ENCODE data around the gene FURIN.

The FURIN gene

GRCh38 chr15:90915216-90915807, 46.9 kb downstream of the FURIN start:
- TF ChIP-seq, protein P1, sequence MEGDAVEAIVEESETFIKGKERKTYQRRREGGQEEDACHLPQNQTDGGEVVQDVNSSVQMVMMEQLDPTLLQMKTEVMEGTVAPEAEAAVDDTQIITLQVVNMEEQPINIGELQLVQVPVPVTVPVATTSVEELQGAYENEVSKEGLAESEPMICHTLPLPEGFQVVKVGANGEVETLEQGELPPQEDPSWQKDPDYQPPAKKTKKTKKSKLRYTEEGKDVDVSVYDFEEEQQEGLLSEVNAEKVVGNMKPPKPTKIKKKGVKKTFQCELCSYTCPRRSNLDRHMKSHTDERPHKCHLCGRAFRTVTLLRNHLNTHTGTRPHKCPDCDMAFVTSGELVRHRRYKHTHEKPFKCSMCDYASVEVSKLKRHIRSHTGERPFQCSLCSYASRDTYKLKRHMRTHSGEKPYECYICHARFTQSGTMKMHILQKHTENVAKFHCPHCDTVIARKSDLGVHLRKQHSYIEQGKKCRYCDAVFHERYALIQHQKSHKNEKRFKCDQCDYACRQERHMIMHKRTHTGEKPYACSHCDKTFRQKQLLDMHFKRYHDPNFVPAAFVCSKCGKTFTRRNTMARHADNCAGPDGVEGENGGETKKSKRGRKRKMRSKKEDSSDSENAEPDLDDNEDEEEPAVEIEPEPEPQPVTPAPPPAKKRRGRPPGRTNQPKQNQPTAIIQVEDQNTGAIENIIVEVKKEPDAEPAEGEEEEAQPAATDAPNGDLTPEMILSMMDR (IDR thresholded peaks at IDR 0.05; ENCODE audit: extremely low read depth, insufficient read depth, missing control alignments), result no peak
- in situ Hi-C loops (cut with MboI; ENCODE audit: low pct_unique_long_range_greater_than_20kb, low sequenced_read_pairs, unreplicated experiment), result no loop called here
- no peak for DNase-seq (ENCODE audit: low spot score)

DNA sequence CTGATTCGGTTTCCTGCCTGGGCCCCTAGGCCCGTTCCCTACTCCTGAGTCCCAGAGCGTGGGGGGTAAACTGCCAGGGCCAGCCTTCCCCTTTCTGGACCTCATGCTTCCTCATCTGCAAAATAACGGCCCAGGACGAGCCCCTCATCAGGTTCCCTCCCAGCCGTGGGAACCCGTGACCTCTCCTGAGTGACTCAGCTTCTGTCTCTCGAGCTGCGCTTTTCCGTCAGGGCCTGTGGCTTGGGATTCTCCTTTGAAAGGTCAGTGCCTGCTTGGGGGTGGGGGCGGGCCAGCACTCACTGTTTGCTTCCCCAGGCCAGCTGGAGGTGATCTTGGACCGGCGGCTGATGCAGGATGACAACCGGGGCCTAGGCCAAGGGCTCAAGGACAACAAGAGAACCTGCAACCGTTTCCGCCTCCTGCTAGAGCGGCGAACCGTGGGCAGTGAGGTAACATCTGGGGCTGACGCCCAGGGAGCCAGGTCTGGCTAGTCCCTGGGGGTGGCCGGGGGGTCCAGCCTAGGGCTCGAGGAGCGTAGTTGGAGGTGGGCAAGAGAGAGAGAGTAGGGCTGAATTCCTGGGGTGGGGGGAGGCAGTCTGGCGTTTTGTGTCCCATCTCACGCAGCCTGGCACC, 47.5 kb downstream of the FURIN start:
- in situ Hi-C loops (cut with MboI; ENCODE audit: low pct_unique_long_range_greater_than_20kb, low sequenced_read_pairs, unreplicated experiment), result no loop called here
- DNase-seq (ENCODE audit: low spot score), result no peak
- TF ChIP-seq, protein P1 (IDR thresholded peaks at IDR 0.05; ENCODE audit: extremely low read depth, insufficient read depth, missing control alignments), result no peak

- in situ Hi-C loops (cut with MboI; ENCODE audit: low pct_unique_long_range_greater_than_20kb, low sequenced_read_pairs, unreplicated experiment), result no loop called here
- no peak for DNase-seq (ENCODE audit: low spot score)
- TF ChIP-seq, protein P1 (IDR thresholded peaks at IDR 0.05; ENCODE audit: extremely low read depth, insufficient read depth, missing control alignments), result no peak
Observed at GRCh38 chr15:90916461-90916860, 48.1 kb downstream of the FURIN start.

DNA sequence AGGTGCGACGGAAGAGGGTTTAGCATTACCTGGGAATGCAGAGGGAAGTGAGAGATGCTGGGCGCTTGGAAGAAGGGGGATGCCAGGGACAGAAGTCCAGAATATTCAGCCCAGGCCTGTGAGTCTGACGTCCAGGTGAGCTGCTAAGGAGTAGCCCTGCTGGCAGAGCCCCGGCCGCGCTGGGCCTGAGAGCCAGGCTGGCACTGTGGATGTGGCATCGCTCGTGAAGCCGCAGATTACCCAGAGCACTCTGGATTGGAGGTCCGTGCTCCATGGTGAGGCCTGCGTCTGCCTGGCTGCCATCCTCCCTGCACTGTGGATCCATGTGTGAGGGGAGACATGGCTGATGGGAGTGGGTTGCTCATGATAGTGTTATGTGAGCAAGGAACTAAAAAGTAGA, 49.2 kb downstream of the FURIN start:
- in situ Hi-C loops (cut with MboI; ENCODE audit: low pct_unique_long_range_greater_than_20kb, low sequenced_read_pairs, unreplicated experiment), result no loop called here
- DNase-seq (ENCODE audit: low spot score), result no peak
- TF ChIP-seq, protein P1 (IDR thresholded peaks at IDR 0.05; ENCODE audit: extremely low read depth, insufficient read depth, missing control alignments), result no peak

GRCh38 chr15:90918034-90918788, 49.8 kb downstream of the FURIN start:
- TF ChIP-seq, protein P1 (IDR thresholded peaks at IDR 0.05; ENCODE audit: extremely low read depth, insufficient read depth, missing control alignments), result no peak
- DNase-seq (ENCODE audit: low spot score), result no peak
- in situ Hi-C loops (cut with MboI; ENCODE audit: low pct_unique_long_range_greater_than_20kb, low sequenced_read_pairs, unreplicated experiment), result no loop called here

DNA sequence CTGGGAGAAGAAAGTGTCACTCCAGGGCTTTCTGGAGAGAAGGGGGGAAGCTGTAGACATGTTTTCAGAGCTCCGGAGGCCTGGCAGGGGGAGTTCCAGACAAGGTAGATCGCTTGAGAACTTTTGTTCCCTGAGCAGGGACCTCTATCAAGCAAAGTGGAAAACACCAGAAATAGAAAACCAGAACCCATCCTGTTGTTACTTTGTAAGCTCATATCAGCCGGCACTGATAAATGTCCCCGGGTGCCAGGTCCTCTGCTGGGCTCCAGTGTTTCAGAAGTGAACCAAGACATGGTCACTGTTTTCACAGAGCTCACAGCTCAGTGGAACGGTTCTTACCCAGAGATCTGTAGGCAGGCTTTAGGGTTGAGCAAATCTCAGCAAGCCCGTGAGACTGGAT, 50.4 kb downstream of the FURIN start:
- in situ Hi-C loops (cut with MboI; ENCODE audit: low pct_unique_long_range_greater_than_20kb, low sequenced_read_pairs, unreplicated experiment), result no loop called here
- TF ChIP-seq, protein P1 (IDR thresholded peaks at IDR 0.05; ENCODE audit: extremely low read depth, insufficient read depth, missing control alignments), result no peak
- DNase-seq (ENCODE audit: low spot score), result no peak
